NCI-H2081 (cell line): Measurements from ENCODE around the gene ANKDD1B.
A peak's percentile ranks its signal among the peaks of the same experiment; 100 is the strongest.
"Not testable (repeated sequence)": the region's sequence is repeated elsewhere in the genome, so short reads cannot be mapped to it uniquely, and the experiment has no call there.

Experiments
- DNase-seq, 2 experiments: peaks; one replicate each; lab custom pipeline; 2025; lab: John Stamatoyannopoulos, UW

Gene ANKDD1B

GRCh38 chr5:75662061-75662460 lies 50.8 kb downstream of the ANKDD1B start:
- DNase-seq: no peak

- DNase-seq: peak in 1 of 2 experiments; percentile 3
Observed at GRCh38 chr5:75663579-75664284, 52.5 kb downstream of the ANKDD1B start.

GRCh38 chr5:75664979-75665378 lies 53.7 kb downstream of the ANKDD1B start:
- DNase-seq: no peak

- DNase-seq: no peak
Observed at GRCh38 chr5:75666801-75667200, 55.5 kb downstream of the ANKDD1B start.

- DNase-seq: no peak
Observed at GRCh38 chr5:75667586-75667985, 56.3 kb downstream of the ANKDD1B start.

GRCh38 chr5:75668445-75668844 lies 57.2 kb downstream of the ANKDD1B start:
- no peak for DNase-seq

- DNase-seq: peak; percentile 47 to 65
Observed at GRCh38 chr5:75668977-75669689, 57.9 kb downstream of the ANKDD1B start.

GRCh38 chr5:75670577-75670976 lies 59.3 kb downstream of the ANKDD1B start:
- no peak for DNase-seq

GRCh38 chr5:75671506-75671905 lies 60.3 kb downstream of the ANKDD1B start:
- DNase-seq: no peak

GRCh38 chr5:75672616-75673015 lies 61.4 kb downstream of the ANKDD1B start:
- peak in 1 of 2 experiments; percentile 0 for DNase-seq

GRCh38 chr5:75675783-75676182 lies 64.5 kb downstream of the ANKDD1B start:
- DNase-seq: no peak

GRCh38 chr5:75677607-75678006 lies 66.4 kb downstream of the ANKDD1B start:
- no peak for DNase-seq

- no peak for DNase-seq
Observed at GRCh38 chr5:75678155-75678554, 66.9 kb downstream of the ANKDD1B start.

- DNase-seq: peak in 1 of 2 experiments; percentile 19
Observed at GRCh38 chr5:75681125-75681830, 70.0 kb downstream of the ANKDD1B start.

- no peak for DNase-seq
Observed at GRCh38 chr5:75685141-75685540, 73.9 kb downstream of the ANKDD1B start.

GRCh38 chr5:75686480-75686879 lies 75.2 kb downstream of the ANKDD1B start:
- DNase-seq: no peak

- no peak for DNase-seq
Observed at GRCh38 chr5:75690669-75691068, 79.4 kb downstream of the ANKDD1B start.

- no peak for DNase-seq
Observed at GRCh38 chr5:75694781-75695180, 83.5 kb downstream of the ANKDD1B start.

GRCh38 chr5:75695472-75696351 lies 84.5 kb downstream of the ANKDD1B start:
- not testable (repeated sequence) for DNase-seq

GRCh38 chr5:75701856-75702255 lies 90.6 kb downstream of the ANKDD1B start:
- DNase-seq: no peak

GRCh38 chr5:75706016-75706415 lies 94.8 kb downstream of the ANKDD1B start:
- DNase-seq: no peak

- DNase-seq: no peak
Observed at GRCh38 chr5:75706775-75707174, 95.5 kb downstream of the ANKDD1B start.
